ENCODE results near the gene SLC22A5. TPM values are rescaled to one million over a fixed set of nuclear protein-coding genes. Genes with fewer than 3 reads are reported as not detected.

SLC22A5 gene
- total and polyA plus RNA-seq, 9 of the 15 experiments (the other 6 are each of a cell fraction or from before 2014, with no cell fraction given): 3.0 to 16.6 (median 8.3) TPM

DNA sequence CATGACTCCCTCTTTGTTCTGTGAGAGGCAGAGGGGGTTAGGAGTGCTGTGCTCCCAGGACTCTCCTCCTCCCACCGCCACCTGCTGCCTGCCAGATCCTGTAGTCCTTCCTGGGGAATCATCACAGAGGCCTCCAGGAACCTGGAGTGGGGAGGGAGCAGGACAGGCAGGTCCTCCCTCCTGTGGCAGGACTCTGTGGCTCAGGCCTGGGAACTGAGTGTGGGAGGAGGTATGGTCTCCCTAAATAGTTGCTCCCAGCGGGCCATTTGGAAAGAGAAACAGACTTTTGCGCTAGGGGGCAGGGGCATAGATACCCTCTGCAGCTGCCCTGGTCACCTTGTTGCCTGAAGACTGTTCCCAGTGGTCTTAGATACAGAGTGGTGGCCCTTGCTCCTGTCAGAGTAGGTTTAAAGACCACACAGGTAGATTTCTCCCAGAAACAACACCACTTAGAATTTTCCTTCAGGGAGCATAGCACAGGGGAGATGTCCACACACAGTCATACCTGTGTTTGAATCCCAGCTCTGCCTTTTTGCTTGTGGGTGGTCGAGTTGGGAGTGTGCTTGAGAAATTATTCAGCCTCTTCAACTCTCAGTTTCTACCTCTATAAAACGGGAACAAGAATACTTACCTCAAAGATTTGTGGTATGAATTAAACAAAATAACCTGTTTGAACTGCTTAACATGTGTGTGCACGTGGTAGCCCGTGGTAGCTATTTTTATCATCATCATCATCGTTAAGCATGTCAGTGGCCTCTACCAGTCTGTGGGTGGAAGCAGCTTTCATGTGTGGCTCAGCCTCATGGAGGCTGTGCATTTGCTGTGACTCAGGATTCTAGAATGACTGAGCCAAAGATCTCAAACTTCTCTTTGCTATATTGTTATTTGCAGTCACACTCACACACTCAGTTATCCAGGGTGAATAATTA is 55.8 kb downstream of the SLC22A5 start (continued):
- TF ChIP-seq HINFP (tag; conservative IDR thresholded peaks at IDR 0.05; ENCODE audit: low read depth) (peak; percentile 48; the same call in 1 of the 2 replicates), JUND (IDR thresholded peaks at IDR 0.05; ENCODE audit: borderline replicate concordance, low read depth, low read length) (0 out of 2 replicates have a peak, but pooled peaks have one; percentile 3), JUND (tag; IDR thresholded peaks at IDR 0.05; ENCODE audit: borderline replicate concordance, low read depth, low read length) (peak; percentile 33; the same call in 1 of the 3 replicates), GATAD2A (IDR thresholded peaks at IDR 0.05) (0 out of 2 replicates have a peak, but pooled peaks have one; percentile 22), HNRNPUL1 (IDR thresholded peaks at IDR 0.05; ENCODE audit: low read length) (no peak), CREM (IDR thresholded peaks at IDR 0.05; ENCODE audit: low read depth) (no peak), TEAD4 (IDR thresholded peaks at IDR 0.05; ENCODE audit: low read length) (0 out of 2 replicates have a peak, but pooled peaks have one; percentile 33), TEAD4 (CRISPR knock-in tag; IDR thresholded peaks at IDR 0.05; ENCODE audit: borderline replicate concordance) (no peak), EP400 (IDR thresholded peaks at IDR 0.05) (peak; percentile 28), ZNF586 (CRISPR knock-in tag; conservative IDR thresholded peaks at IDR 0.05) (no peak), HDAC2 (IDR thresholded peaks at IDR 0.05) (no peak), ZNF134 (CRISPR knock-in tag; conservative IDR thresholded peaks at IDR 0.05) (0 out of 2 replicates have a peak, but pooled peaks have one; percentile 15), NR1H2 (CRISPR knock-in tag; IDR thresholded peaks at IDR 0.05) (no peak), ESRRA (IDR thresholded peaks at IDR 0.05; ENCODE audit: borderline replicate concordance, low read depth) (no peak), KLF6 (CRISPR knock-in tag; IDR thresholded peaks at IDR 0.05; ENCODE audit: borderline replicate concordance) (no peak), KLF13 (tag; IDR thresholded peaks at IDR 0.05; ENCODE audit: borderline replicate concordance, low read depth) (no peak), MYC (IDR thresholded peaks at IDR 0.05; ENCODE audit: low read depth, low read length) (peak; percentile 62), MYC (CRISPR knock-in tag; IDR thresholded peaks at IDR 0.05; ENCODE audit: borderline replicate concordance, low read depth) (no peak), MAFG (tag; conservative IDR thresholded peaks at IDR 0.05) (no peak; the same call in 1 of the 2 replicates), ZNF79 (CRISPR knock-in tag; IDR thresholded peaks at IDR 0.05; ENCODE audit: low read depth) (no peak)
- TF ChIP-seq, protein P1, sequence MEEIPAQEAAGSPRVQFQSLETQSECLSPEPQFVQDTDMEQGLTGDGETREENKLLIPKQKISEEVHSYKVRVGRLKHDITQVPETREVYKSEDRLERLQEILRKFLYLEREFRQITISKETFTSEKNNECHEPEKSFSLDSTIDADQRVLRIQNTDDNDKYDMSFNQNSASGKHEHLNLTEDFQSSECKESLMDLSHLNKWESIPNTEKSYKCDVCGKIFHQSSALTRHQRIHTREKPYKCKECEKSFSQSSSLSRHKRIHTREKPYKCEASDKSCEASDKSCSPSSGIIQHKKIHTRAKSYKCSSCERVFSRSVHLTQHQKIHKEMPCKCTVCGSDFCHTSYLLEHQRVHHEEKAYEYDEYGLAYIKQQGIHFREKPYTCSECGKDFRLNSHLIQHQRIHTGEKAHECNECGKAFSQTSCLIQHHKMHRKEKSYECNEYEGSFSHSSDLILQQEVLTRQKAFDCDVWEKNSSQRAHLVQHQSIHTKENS (CRISPR knock-in tag; IDR thresholded peaks at IDR 0.05): no peak
- TF ChIP-seq, protein P2, sequence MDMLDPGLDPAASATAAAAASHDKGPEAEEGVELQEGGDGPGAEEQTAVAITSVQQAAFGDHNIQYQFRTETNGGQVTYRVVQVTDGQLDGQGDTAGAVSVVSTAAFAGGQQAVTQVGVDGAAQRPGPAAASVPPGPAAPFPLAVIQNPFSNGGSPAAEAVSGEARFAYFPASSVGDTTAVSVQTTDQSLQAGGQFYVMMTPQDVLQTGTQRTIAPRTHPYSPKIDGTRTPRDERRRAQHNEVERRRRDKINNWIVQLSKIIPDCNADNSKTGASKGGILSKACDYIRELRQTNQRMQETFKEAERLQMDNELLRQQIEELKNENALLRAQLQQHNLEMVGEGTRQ (CRISPR knock-in tag; IDR thresholded peaks at IDR 0.05): no peak
- TF ChIP-seq, protein P3, sequence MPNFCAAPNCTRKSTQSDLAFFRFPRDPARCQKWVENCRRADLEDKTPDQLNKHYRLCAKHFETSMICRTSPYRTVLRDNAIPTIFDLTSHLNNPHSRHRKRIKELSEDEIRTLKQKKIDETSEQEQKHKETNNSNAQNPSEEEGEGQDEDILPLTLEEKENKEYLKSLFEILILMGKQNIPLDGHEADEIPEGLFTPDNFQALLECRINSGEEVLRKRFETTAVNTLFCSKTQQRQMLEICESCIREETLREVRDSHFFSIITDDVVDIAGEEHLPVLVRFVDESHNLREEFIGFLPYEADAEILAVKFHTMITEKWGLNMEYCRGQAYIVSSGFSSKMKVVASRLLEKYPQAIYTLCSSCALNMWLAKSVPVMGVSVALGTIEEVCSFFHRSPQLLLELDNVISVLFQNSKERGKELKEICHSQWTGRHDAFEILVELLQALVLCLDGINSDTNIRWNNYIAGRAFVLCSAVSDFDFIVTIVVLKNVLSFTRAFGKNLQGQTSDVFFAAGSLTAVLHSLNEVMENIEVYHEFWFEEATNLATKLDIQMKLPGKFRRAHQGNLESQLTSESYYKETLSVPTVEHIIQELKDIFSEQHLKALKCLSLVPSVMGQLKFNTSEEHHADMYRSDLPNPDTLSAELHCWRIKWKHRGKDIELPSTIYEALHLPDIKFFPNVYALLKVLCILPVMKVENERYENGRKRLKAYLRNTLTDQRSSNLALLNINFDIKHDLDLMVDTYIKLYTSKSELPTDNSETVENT (CRISPR knock-in tag; IDR thresholded peaks at IDR 0.05): no peak
